ENCODE results near the gene ERI2.
A peak's percentile ranks its signal among the peaks of the same experiment; 100 is the strongest.
"Not testable (repeated sequence)": the region's sequence is repeated elsewhere in the genome, so short reads cannot be mapped to it uniquely, and the experiment has no call there.

ERI2 gene

GRCh38 chr16:20764448-20764847 is 41.8 kb downstream of the ERI2 start:
- not testable (repeated sequence) for DNase-seq (ENCODE audit: low spot score)

- DNase-seq (ENCODE audit: low spot score), result peak; percentile 83
These were observed 42.6 kb downstream of the ERI2 start, which contains the start of gene ACSM3 for GRCh38 chr16:20763461-20764232. Gene ACSM3 (plus strand): TSS chr16:20764014. CDS start chr16:20770035, 6,021 bp downstream.

GRCh38 chr16:20762404-20763123 is 43.7 kb downstream of the ERI2 start:
- no peak for DNase-seq (ENCODE audit: low spot score)

GRCh38 chr16:20761175-20761574 is 45.1 kb downstream of the ERI2 start:
- DNase-seq (ENCODE audit: low spot score), result no peak

GRCh38 chr16:20760346-20760745 is 45.9 kb downstream of the ERI2 start:
- no peak for DNase-seq (ENCODE audit: low spot score)

- not testable (repeated sequence) for DNase-seq (ENCODE audit: low spot score)
These were observed 50.5 kb downstream of the ERI2 start for GRCh38 chr16:20755799-20756198.

GRCh38 chr16:20755238-20755637 is 51.0 kb downstream of the ERI2 start:
- no peak for DNase-seq (ENCODE audit: low spot score)

GRCh38 chr16:20753727-20754126 is 52.5 kb downstream of the ERI2 start:
- DNase-seq (ENCODE audit: low spot score), result no peak

GRCh38 chr16:20750558-20750957 is 55.7 kb downstream of the ERI2 start:
- no peak for DNase-seq (ENCODE audit: low spot score)

- DNase-seq (ENCODE audit: low spot score), result no peak
These were observed 56.8 kb downstream of the ERI2 start for GRCh38 chr16:20749474-20749873.

- no peak for DNase-seq (ENCODE audit: low spot score)
These were observed 59.0 kb downstream of the ERI2 start for GRCh38 chr16:20747030-20747816.

- no peak for DNase-seq (ENCODE audit: low spot score)
These were observed 59.8 kb downstream of the ERI2 start for GRCh38 chr16:20746461-20746860.
